Loucy (cell line): ENCODE results near the gene BRK1.

ENCODE experiments used
- EZH2phosphoT487 ChIP-seq: fragments of 200-600 bp; IDR thresholded peaks from 2 replicates; pipeline ENCODE4 v1.6.1; 2018; ENCODE audit warnings: antibody characterized with exemption, mild to moderate bottlenecking, moderate library complexity, borderline replicate concordance
- TF ChIP-seq, protein P1 (sequence below): fragments of 200-600 bp; sonication (generic); conservative IDR thresholded peaks from 2 replicates; pipeline ENCODE4 v1.5.1; 2014; ENCODE audit warnings: mild to moderate bottlenecking, antibody characterized with exemption, low read length

DNA sequence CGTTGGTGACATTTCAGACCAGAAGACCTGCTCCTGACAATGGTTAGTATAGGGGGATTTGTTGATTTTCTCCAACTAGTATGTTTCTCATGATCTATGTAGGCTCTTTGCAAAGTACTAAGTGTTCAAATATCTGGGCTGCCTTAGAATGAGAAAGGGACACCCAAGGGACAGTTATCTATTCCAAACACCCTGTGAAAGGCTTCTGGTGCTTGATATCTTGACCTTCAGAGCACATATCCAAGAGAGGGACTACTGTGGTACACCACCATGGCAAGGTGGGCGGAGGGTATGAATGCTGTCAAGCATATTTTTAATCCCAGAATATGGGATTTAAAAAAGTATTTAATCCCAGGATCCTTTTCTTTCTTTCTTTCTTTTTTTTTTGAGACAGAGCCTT is 8.6 kb upstream of the BRK1 start:
- TF ChIP-seq, protein P1, sequence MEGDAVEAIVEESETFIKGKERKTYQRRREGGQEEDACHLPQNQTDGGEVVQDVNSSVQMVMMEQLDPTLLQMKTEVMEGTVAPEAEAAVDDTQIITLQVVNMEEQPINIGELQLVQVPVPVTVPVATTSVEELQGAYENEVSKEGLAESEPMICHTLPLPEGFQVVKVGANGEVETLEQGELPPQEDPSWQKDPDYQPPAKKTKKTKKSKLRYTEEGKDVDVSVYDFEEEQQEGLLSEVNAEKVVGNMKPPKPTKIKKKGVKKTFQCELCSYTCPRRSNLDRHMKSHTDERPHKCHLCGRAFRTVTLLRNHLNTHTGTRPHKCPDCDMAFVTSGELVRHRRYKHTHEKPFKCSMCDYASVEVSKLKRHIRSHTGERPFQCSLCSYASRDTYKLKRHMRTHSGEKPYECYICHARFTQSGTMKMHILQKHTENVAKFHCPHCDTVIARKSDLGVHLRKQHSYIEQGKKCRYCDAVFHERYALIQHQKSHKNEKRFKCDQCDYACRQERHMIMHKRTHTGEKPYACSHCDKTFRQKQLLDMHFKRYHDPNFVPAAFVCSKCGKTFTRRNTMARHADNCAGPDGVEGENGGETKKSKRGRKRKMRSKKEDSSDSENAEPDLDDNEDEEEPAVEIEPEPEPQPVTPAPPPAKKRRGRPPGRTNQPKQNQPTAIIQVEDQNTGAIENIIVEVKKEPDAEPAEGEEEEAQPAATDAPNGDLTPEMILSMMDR: no peak
- no peak for TF ChIP-seq EZH2phosphoT487
